ENCODE data around the gene ISYNA1. TPM values are rescaled to one million over a fixed set of nuclear protein-coding genes. Genes with fewer than 3 reads are reported as not detected.

Gene ISYNA1
- total and polyA plus RNA-seq, 2 of the 4 experiments (the other 2 are of a cell fraction): 3.4 to 24.7 TPM

DNA sequence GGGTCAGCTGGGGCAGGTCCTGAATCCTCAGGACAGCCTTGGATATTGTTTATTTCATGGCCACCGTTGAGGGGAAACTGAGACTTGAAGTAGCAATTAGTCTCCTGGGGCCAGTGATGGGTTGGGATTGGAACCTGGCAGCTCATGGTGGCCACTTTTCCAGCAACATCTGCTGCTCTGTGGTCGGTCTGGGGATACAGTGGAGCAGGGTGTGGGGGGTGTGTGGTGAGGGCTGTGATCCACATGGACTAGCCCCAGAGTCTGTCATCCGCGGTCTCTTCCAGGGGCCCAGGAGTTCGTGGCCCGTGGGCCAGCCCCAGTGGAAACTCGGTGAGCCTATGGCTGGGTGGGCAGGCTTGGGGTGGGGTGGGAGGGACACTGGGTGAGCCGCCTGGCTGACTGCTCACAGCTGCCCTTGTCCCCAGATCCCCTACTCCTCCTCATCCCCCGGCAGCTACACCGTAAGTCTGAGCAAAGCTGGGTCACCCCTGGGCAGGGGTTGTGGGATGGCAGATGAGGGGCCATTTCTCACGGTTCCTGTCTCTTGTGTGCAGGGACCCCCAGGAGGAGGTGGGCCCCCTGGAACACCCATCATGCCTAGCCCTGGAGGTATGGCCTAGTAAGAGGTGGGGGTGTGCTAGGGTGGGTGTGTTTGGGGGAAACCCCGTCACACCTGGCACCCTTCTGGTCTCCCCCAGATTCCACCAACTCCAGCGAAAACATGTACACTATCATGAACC is 5.5 kb downstream of the ISYNA1 start:
- no peak for ATAC-seq (ENCODE audit: low read depth)
- no peaks in the 10 kb centered on the region for H3K9me3 ChIP-seq (ENCODE audit: control insufficient read depth, insufficient read depth, low read length)
- no peak overlapping the region for H2AFZ ChIP-seq (replicated peaks; ENCODE audit: low read length, poor library complexity)
- POLR2A ChIA-PET (ENCODE audit: unreplicated experiment): no interaction called here
- no peak overlapping the region for H2BK15ac ChIP-seq (ENCODE audit: low read depth, low read length)
- no peak overlapping the region for H3K18ac ChIP-seq (ENCODE audit: low read depth, low read length)
- H3K27ac ChIP-seq (ENCODE audit: insufficient read depth, low read length): no peak overlapping the region
- H3K36me3 ChIP-seq (ENCODE audit: control insufficient read depth, insufficient read depth, low read length): peaks cover 13% of the 10 kb centered on the region; the same call in 1 of the 2 replicates
- in situ Hi-C loops (cut with MboI; ENCODE audit: low sequenced_read_pairs): no loop called here
- no peak for DNase-seq
- H4K20me1 ChIP-seq (ENCODE audit: insufficient read depth, low read length): peaks cover 23% of the 10 kb centered on the region
- dilution Hi-C loops (cut with HindIII; ENCODE audit: low sequenced_read_pairs, unreplicated experiment): no loop called here
- no CpG with 5 or more reads among the region's 13 CpGs for WGBS, 2 experiments (ENCODE audit: extremely low coverage in 2 of 2, insufficient read length in 1 of 2)
- no peak for TF ChIP-seq MAZ (IDR thresholded peaks at IDR 0.05; ENCODE audit: borderline replicate concordance, low read depth, low read length)
- no peak for TF ChIP-seq POLR2A (IDR thresholded peaks at IDR 0.05; ENCODE audit: low read depth, low read length)
- no peak for TF ChIP-seq MXI1 (IDR thresholded peaks at IDR 0.05; ENCODE audit: borderline replicate concordance, low read depth, low read length)
- no peak for TF ChIP-seq ELK1 (IDR thresholded peaks at IDR 0.05; ENCODE audit: borderline replicate concordance, low read depth, low read length)
- TF ChIP-seq SMC3 (IDR thresholded peaks at IDR 0.05; ENCODE audit: low read depth, low read length): no peak
- TF ChIP-seq MAFK (IDR thresholded peaks at IDR 0.05; ENCODE audit: low read depth, low read length): no peak
- TF ChIP-seq CEBPB (IDR thresholded peaks at IDR 0.05; ENCODE audit: low read depth, low read length): no peak
- H2AK9ac ChIP-seq (replicated peaks; ENCODE audit: low read depth, low read length, poor library complexity): peak overlapping the region; percentile 85
- H3K4me1 ChIP-seq (ENCODE audit: control insufficient read depth, insufficient read depth, low read length): peaks cover 15% of the 10 kb centered on the region
- H4K91ac ChIP-seq (ENCODE audit: insufficient read depth, low read depth, low read length): no peak overlapping the region
- H3K79me1 ChIP-seq (ENCODE audit: low read depth in 1 of 2, low read length in 2 of 2): peaks cover 7 to 44% of the 10 kb centered on the region in 2 experiments; a peak in 2 of 4 replicates
- H4K8ac ChIP-seq (ENCODE audit: low read depth in 2 of 2, low read length in 2 of 2): no peak overlapping the region
- intact Hi-C loops (cut with micrococcal nuclease): no loop called here
- peak overlapping the region; percentile 50; the same call in 1 of the 2 replicates for H2AK5ac ChIP-seq (ENCODE audit: low read depth, low read length)
- BruUV-seq (replicated peaks): no TSS peak
- H2BK20ac ChIP-seq (ENCODE audit: low read depth, low read length): no peak overlapping the region
- no peak overlapping the region for H3K4ac ChIP-seq (ENCODE audit: low read depth, low read length)
- H3K27me3 ChIP-seq (ENCODE audit: control insufficient read depth, insufficient read depth, low read length): no peaks in the 10 kb centered on the region
- no peak overlapping the region for H3K23ac ChIP-seq (ENCODE audit: low read depth, low read length)
- no peak overlapping the region for H3K9ac ChIP-seq (ENCODE audit: low read depth, low read length)
- H2BK5ac ChIP-seq (ENCODE audit: low read depth, low read length, poor library complexity, severe bottlenecking): no peak overlapping the region
- no peak overlapping the region for H4K5ac ChIP-seq (ENCODE audit: low read depth, low read length)
- no peak overlapping the region for H2BK120ac ChIP-seq (ENCODE audit: low read depth, low read length)
- CTCF ChIA-PET: no interaction called here
- H3K9me1 ChIP-seq (ENCODE audit: insufficient read depth, low read length): peaks cover 3% of the 10 kb centered on the region; the same call in 1 of the 2 replicates
- no peak overlapping the region for H3K56ac ChIP-seq (ENCODE audit: extremely low read depth, insufficient read depth, low read length)
- H3K14ac ChIP-seq (replicated peaks; ENCODE audit: low read depth, low read length): no peak overlapping the region
- H3K4me2 ChIP-seq (ENCODE audit: low read depth, low read length): no peak overlapping the region
- no peak overlapping the region for H3K4me3 ChIP-seq (ENCODE audit: insufficient read depth, low read depth, low read length)
